ENCODE data around the gene FAM3D.
"Not testable (repeated sequence)": the region's sequence is repeated elsewhere in the genome, so short reads cannot be mapped to it uniquely, and the experiment has no call there.

Gene FAM3D

GRCh38 chr3:58666683-58667082 is at the start of gene FAM3D:
TSS of gene FAM3D (minus strand) at chr3:58666774. CDS start at chr3:58655563, 11,211 bp downstream.
- no peak for DNase-seq (ENCODE audit: low read depth in 1 of 2, low spot score in 1 of 2)

GRCh38 chr3:58713715-58714401 is 47.3 kb upstream of the FAM3D start:
- no peak for DNase-seq (ENCODE audit: low read depth in 1 of 2, low spot score in 1 of 2)

- no peak for DNase-seq (ENCODE audit: low read depth in 1 of 2, low spot score in 1 of 2)
Measured at GRCh38 chr3:58711871-58712270, 45.3 kb upstream of the FAM3D start.

GRCh38 chr3:58708983-58709382 is 42.4 kb upstream of the FAM3D start:
- not testable (repeated sequence) for DNase-seq (ENCODE audit: low read depth in 1 of 2, low spot score in 1 of 2)

GRCh38 chr3:58708116-58708791 is 41.7 kb upstream of the FAM3D start:
- no peak for DNase-seq (ENCODE audit: low read depth in 1 of 2, low spot score in 1 of 2)

GRCh38 chr3:58707390-58707930 is 40.9 kb upstream of the FAM3D start:
- no peak for DNase-seq (ENCODE audit: low read depth in 1 of 2, low spot score in 1 of 2)

GRCh38 chr3:58706395-58707167 is 40.0 kb upstream of the FAM3D start:
- DNase-seq (ENCODE audit: low read depth in 1 of 2, low spot score in 1 of 2) = no peak

GRCh38 chr3:58704745-58705144 is 38.2 kb upstream of the FAM3D start:
- no peak for DNase-seq (ENCODE audit: low read depth in 1 of 2, low spot score in 1 of 2)

GRCh38 chr3:58704304-58704703 is 37.7 kb upstream of the FAM3D start:
- not testable (repeated sequence) for DNase-seq (ENCODE audit: low read depth in 1 of 2, low spot score in 1 of 2)

- no peak for DNase-seq (ENCODE audit: low read depth in 1 of 2, low spot score in 1 of 2)
Measured at GRCh38 chr3:58698246-58698645, 31.7 kb upstream of the FAM3D start.

- DNase-seq (ENCODE audit: low read depth in 1 of 2, low spot score in 1 of 2) = no peak
Measured at GRCh38 chr3:58697561-58697960, 31.0 kb upstream of the FAM3D start.

- DNase-seq (ENCODE audit: low read depth in 1 of 2, low spot score in 1 of 2) = not testable (repeated sequence)
Measured at GRCh38 chr3:58696813-58697212, 30.2 kb upstream of the FAM3D start.

GRCh38 chr3:58696093-58696492 is 29.5 kb upstream of the FAM3D start:
- no peak for DNase-seq (ENCODE audit: low read depth in 1 of 2, low spot score in 1 of 2)

- DNase-seq (ENCODE audit: low read depth in 1 of 2, low spot score in 1 of 2) = not testable (repeated sequence)
Measured at GRCh38 chr3:58695284-58695683, 28.7 kb upstream of the FAM3D start.

- no peak for DNase-seq (ENCODE audit: low read depth in 1 of 2, low spot score in 1 of 2)
Measured at GRCh38 chr3:58693940-58694850, 27.6 kb upstream of the FAM3D start.

GRCh38 chr3:58692484-58692883 is 25.9 kb upstream of the FAM3D start:
- DNase-seq (ENCODE audit: low read depth in 1 of 2, low spot score in 1 of 2) = no peak

- DNase-seq (ENCODE audit: low read depth in 1 of 2, low spot score in 1 of 2) = no peak
Measured at GRCh38 chr3:58691997-58692396, 25.4 kb upstream of the FAM3D start.

- DNase-seq (ENCODE audit: low read depth in 1 of 2, low spot score in 1 of 2) = no peak
Measured at GRCh38 chr3:58690490-58690889, 23.9 kb upstream of the FAM3D start.

GRCh38 chr3:58688574-58688973 is 22.0 kb upstream of the FAM3D start:
- no peak for DNase-seq (ENCODE audit: low read depth in 1 of 2, low spot score in 1 of 2)

- no peak for DNase-seq (ENCODE audit: low read depth in 1 of 2, low spot score in 1 of 2)
Measured at GRCh38 chr3:58686847-58687246, 20.3 kb upstream of the FAM3D start.

- DNase-seq (ENCODE audit: low read depth in 1 of 2, low spot score in 1 of 2) = no peak
Measured at GRCh38 chr3:58685641-58686040, 19.1 kb upstream of the FAM3D start.
